ENCODE results near the gene SPDYE16. TPM values are rescaled to one million over a fixed set of nuclear protein-coding genes. Genes with fewer than 3 reads are reported as not detected.
A peak's percentile ranks its signal among the peaks of the same experiment; 100 is the strongest.

SPDYE16 gene
- total RNA-seq, 1 donor = 0.36 TPM

- no peaks in the 10 kb centered on the region for H3K27me3 ChIP-seq (ENCODE audit: insufficient read depth, low read length)
- no peaks in the 10 kb centered on the region for H3K9me3 ChIP-seq (ENCODE audit: low read depth, low read length)
- H2AFZ ChIP-seq (ENCODE audit: low read length) = peak overlapping the region; percentile 22
- H4K20me1 ChIP-seq (ENCODE audit: insufficient read depth, low read length) = no peaks in the 10 kb centered on the region
- TF ChIP-seq CTCF (IDR thresholded peaks at IDR 0.05; ENCODE audit: extremely low read depth, low read depth, low read length) = peak; percentile 59
- no peaks in the 10 kb centered on the region for H3K36me3 ChIP-seq (ENCODE audit: insufficient read depth, low read length)
- no peaks in the 10 kb centered on the region for H3K79me2 ChIP-seq (ENCODE audit: insufficient read depth, low read length)
- DNase-seq (ENCODE audit: insufficient read length, low spot score, missing footprints) = no peak
- no peak overlapping the region for H3K4me3 ChIP-seq (ENCODE audit: insufficient read depth, low read length)
- H3K4me1 ChIP-seq (ENCODE audit: insufficient read depth, low read length) = no peaks in the 10 kb centered on the region
- peak overlapping the region; percentile 70 for H3K4me2 ChIP-seq (ENCODE audit: insufficient read depth, low read length)
- H3K27ac ChIP-seq (ENCODE audit: low read depth, low read length) = no peak overlapping the region
Observed at GRCh38 chr7:76515999-76516443, 27.1 kb downstream of the SPDYE16 start.

- DNase-seq (ENCODE audit: insufficient read length, low spot score, missing footprints) = peak; percentile 37
- Histone ChIP-seq H3K9me3 (ENCODE audit: low read depth, low read length) (no peaks in the 10 kb centered on the region), H3K36me3 (ENCODE audit: insufficient read depth, low read length) (no peaks in the 10 kb centered on the region), H3K4me3 (ENCODE audit: insufficient read depth, low read length) (no peak overlapping the region), H3K27me3 (ENCODE audit: insufficient read depth, low read length) (no peaks in the 10 kb centered on the region), H3K27ac (ENCODE audit: low read depth, low read length) (no peak overlapping the region), H3K4me1 (ENCODE audit: insufficient read depth, low read length) (no peaks in the 10 kb centered on the region), H4K20me1 (ENCODE audit: insufficient read depth, low read length) (no peaks in the 10 kb centered on the region), H2AFZ (ENCODE audit: low read length) (no peak overlapping the region), H3K79me2 (ENCODE audit: insufficient read depth, low read length) (no peaks in the 10 kb centered on the region), H3K4me2 (ENCODE audit: insufficient read depth, low read length) (no peak overlapping the region)
- TF ChIP-seq CTCF (IDR thresholded peaks at IDR 0.05; ENCODE audit: extremely low read depth, low read depth, low read length) = no peak
Observed at GRCh38 chr7:76514926-76515771, 27.9 kb downstream of the SPDYE16 start.

GRCh38 chr7:76513817-76514799 lies 29.0 kb downstream of the SPDYE16 start:
- Histone ChIP-seq H3K27ac (ENCODE audit: low read depth, low read length) (no peak overlapping the region), H3K27me3 (ENCODE audit: insufficient read depth, low read length) (no peaks in the 10 kb centered on the region), H3K4me3 (ENCODE audit: insufficient read depth, low read length) (no peak overlapping the region), H4K20me1 (ENCODE audit: insufficient read depth, low read length) (no peaks in the 10 kb centered on the region), H3K4me2 (ENCODE audit: insufficient read depth, low read length) (no peak overlapping the region), H3K4me1 (ENCODE audit: insufficient read depth, low read length) (no peaks in the 10 kb centered on the region), H3K9me3 (ENCODE audit: low read depth, low read length) (no peaks in the 10 kb centered on the region), H2AFZ (ENCODE audit: low read length) (no peak overlapping the region), H3K79me2 (ENCODE audit: insufficient read depth, low read length) (no peaks in the 10 kb centered on the region), H3K36me3 (ENCODE audit: insufficient read depth, low read length) (no peaks in the 10 kb centered on the region)
- TF ChIP-seq CTCF (IDR thresholded peaks at IDR 0.05; ENCODE audit: extremely low read depth, low read depth, low read length) = no peak
- DNase-seq (ENCODE audit: insufficient read length, low spot score, missing footprints) = peak; percentile 41

Data from osteoblast (primary cell).